ENCODE data around the gene IFT88. TPM values are rescaled to one million over a fixed set of nuclear protein-coding genes. Genes with fewer than 3 reads are reported as not detected.
A peak's percentile ranks its signal among the peaks of the same experiment; 100 is the strongest.

IFT88 gene
- total RNA-seq (12.6 TPM), polyA plus RNA-seq (18.2 TPM)
- long read RNA-seq, donor 1 = 0 reads
- long read RNA-seq, donor 2 = 0 reads
- long read RNA-seq, donor 3, partial matches to known transcripts = 0 of 1 reads
- long read RNA-seq, donor 3, other reads (novel, unspliced or antisense) = 0 of 1 reads
- long read RNA-seq, donor 4 = 0 reads
- long read RNA-seq, donor 5, partial matches to known transcripts = 0 of 1 reads
- long read RNA-seq, donor 5, other reads (novel, unspliced or antisense) = 0 of 1 reads
- long read RNA-seq, donor 6, partial matches to known transcripts = 0 of 15 reads
- long read RNA-seq, donor 6, other reads (novel, unspliced or antisense) = 11 of 15 reads
- long read RNA-seq, donor 7 = 0 reads
- long read RNA-seq, donor 8, partial matches to known transcripts = 0 of 1 reads
- long read RNA-seq, donor 8, other reads (novel, unspliced or antisense) = 0 of 1 reads
- long read RNA-seq, donor 9 = 0 reads
- long read RNA-seq, donor 10 = 0 reads

- WGBS = 1% methylated on average over 74 of the region's 74 CpGs
- no peaks in the 10 kb centered on the region for H3K36me3 ChIP-seq (ENCODE audit: control insufficient read depth in 2 of 2, insufficient read depth in 2 of 2, low read length in 1 of 2)
Observed at GRCh38 chr13:20566898-20567874, at the start of gene IFT88. Gene IFT88 (plus strand): TSS chr13:20567157. CDS start chr13:20574386, 7,229 bp downstream.

GRCh38 chr13:20518660-20519100 lies 48.3 kb upstream of the IFT88 start:
- H3K9me3 ChIP-seq (ENCODE audit: control insufficient read depth in 2 of 2, insufficient read depth in 1 of 2, low read length in 1 of 2) = no peaks in the 10 kb centered on the region
- H3K27me3 ChIP-seq (ENCODE audit: control insufficient read depth in 2 of 2, insufficient read depth in 1 of 2, low read length in 1 of 2) = no peaks in the 10 kb centered on the region
- no peak overlapping the region for H3K4me3 ChIP-seq (ENCODE audit: low read length in 2 of 2)
- WGBS = 91% methylated on average over 7 of the region's 7 CpGs
- no peaks in the 10 kb centered on the region for H3K36me3 ChIP-seq (ENCODE audit: control insufficient read depth in 2 of 2, insufficient read depth in 2 of 2, low read length in 1 of 2)
- DNase-seq (ENCODE audit: low read depth in 6 of 9, low spot score in 9 of 9) = no peak
- H3K4me1 ChIP-seq (ENCODE audit: control insufficient read depth in 2 of 2, insufficient read depth in 2 of 2, low read length in 2 of 2) = no peaks in the 10 kb centered on the region
- H3K27ac ChIP-seq (ENCODE audit: low read depth in 1 of 2, low read length in 1 of 2) = no peak overlapping the region

More at GRCh38 chr13:20566898-20567874, at the start of gene IFT88:
- Histone ChIP-seq H3K27ac (ENCODE audit: low read depth in 1 of 2, low read length in 1 of 2) (peak within 1 kb of the TSS; percentile 80 to 94), H3K4me1 (ENCODE audit: control insufficient read depth in 2 of 2, insufficient read depth in 2 of 2, low read length in 2 of 2) (peaks cover 3 to 5% of the 10 kb centered on the region in 2 donors), H3K4me3 (ENCODE audit: low read length in 2 of 2) (peak within 1 kb of the TSS; percentile 75 to 92), H3K9me3 (ENCODE audit: control insufficient read depth in 2 of 2, insufficient read depth in 1 of 2, low read length in 1 of 2) (peaks cover 0 to 15% of the 10 kb centered on the region in 2 donors), H3K27me3 (ENCODE audit: control insufficient read depth in 2 of 2, insufficient read depth in 1 of 2, low read length in 1 of 2) (no peaks in the 10 kb centered on the region)
- peak; percentile 37 to 92 (median 78) for DNase-seq (ENCODE audit: low read depth in 6 of 9, low spot score in 9 of 9)

- DNase-seq (ENCODE audit: low read depth in 6 of 9, low spot score in 9 of 9) = no peak
- no peak overlapping the region for H3K4me3 ChIP-seq (ENCODE audit: low read length in 2 of 2)
- 96% methylated on average over 1 of the region's 1 CpG for WGBS
- H3K36me3 ChIP-seq (ENCODE audit: control insufficient read depth in 2 of 2, insufficient read depth in 2 of 2, low read length in 1 of 2) = no peaks in the 10 kb centered on the region
- H3K4me1 ChIP-seq (ENCODE audit: control insufficient read depth in 2 of 2, insufficient read depth in 2 of 2, low read length in 2 of 2) = peaks cover 0 to under 1% of the 10 kb centered on the region in 2 donors
- no peak overlapping the region for H3K27ac ChIP-seq (ENCODE audit: low read depth in 1 of 2, low read length in 1 of 2)
- H3K27me3 ChIP-seq (ENCODE audit: control insufficient read depth in 2 of 2, insufficient read depth in 1 of 2, low read length in 1 of 2) = no peaks in the 10 kb centered on the region
- H3K9me3 ChIP-seq (ENCODE audit: control insufficient read depth in 2 of 2, insufficient read depth in 1 of 2, low read length in 1 of 2) = no peaks in the 10 kb centered on the region
Observed at GRCh38 chr13:20519875-20520274, 47.1 kb upstream of the IFT88 start.

- Histone ChIP-seq H3K36me3 (ENCODE audit: control insufficient read depth in 2 of 2, insufficient read depth in 2 of 2, low read length in 1 of 2) (no peaks in the 10 kb centered on the region), H3K27ac (ENCODE audit: low read depth in 1 of 2, low read length in 1 of 2) (no peak overlapping the region), H3K4me1 (ENCODE audit: control insufficient read depth in 2 of 2, insufficient read depth in 2 of 2, low read length in 2 of 2) (peaks cover 0 to 9% of the 10 kb centered on the region in 2 donors), H3K27me3 (ENCODE audit: control insufficient read depth in 2 of 2, insufficient read depth in 1 of 2, low read length in 1 of 2) (peaks cover 0 to 7% of the 10 kb centered on the region in 2 donors), H3K9me3 (ENCODE audit: control insufficient read depth in 2 of 2, insufficient read depth in 1 of 2, low read length in 1 of 2) (no peaks in the 10 kb centered on the region), H3K4me3 (ENCODE audit: low read length in 2 of 2) (no peak overlapping the region)
- WGBS = 93% methylated on average over 5 of the region's 5 CpGs
- no peak for DNase-seq (ENCODE audit: low read depth in 6 of 9, low spot score in 9 of 9)
Observed at GRCh38 chr13:20521364-20522115, 45.4 kb upstream of the IFT88 start.

GRCh38 chr13:20525144-20525600 lies 41.8 kb upstream of the IFT88 start:
- Histone ChIP-seq H3K4me3 (ENCODE audit: low read length in 2 of 2) (peak overlapping the region; percentile 65 to 75), H3K27me3 (ENCODE audit: control insufficient read depth in 2 of 2, insufficient read depth in 1 of 2, low read length in 1 of 2) (peaks cover 0 to 9% of the 10 kb centered on the region in 2 donors), H3K4me1 (ENCODE audit: control insufficient read depth in 2 of 2, insufficient read depth in 2 of 2, low read length in 2 of 2) (peaks cover 0 to 12% of the 10 kb centered on the region in 2 donors), H3K27ac (ENCODE audit: low read depth in 1 of 2, low read length in 1 of 2) (no peak overlapping the region), H3K36me3 (ENCODE audit: control insufficient read depth in 2 of 2, insufficient read depth in 2 of 2, low read length in 1 of 2) (no peaks in the 10 kb centered on the region), H3K9me3 (ENCODE audit: control insufficient read depth in 2 of 2, insufficient read depth in 1 of 2, low read length in 1 of 2) (no peaks in the 10 kb centered on the region)
- 6% methylated on average over 37 of the region's 37 CpGs for WGBS
- DNase-seq (ENCODE audit: low read depth in 6 of 9, low spot score in 9 of 9) = peak in 6 of 9 donors; percentile 7 to 45 (median 18)

- peak in 8 of 9 donors; percentile 23 to 80 (median 64) for DNase-seq (ENCODE audit: low read depth in 6 of 9, low spot score in 9 of 9)
- under 1% methylated on average over 89 of the region's 89 CpGs for WGBS
- peak within 1 kb of the TSS; percentile 65 to 75 for H3K4me3 ChIP-seq (ENCODE audit: low read length in 2 of 2)
- H3K9me3 ChIP-seq (ENCODE audit: control insufficient read depth in 2 of 2, insufficient read depth in 1 of 2, low read length in 1 of 2) = no peaks in the 10 kb centered on the region
- peaks cover 0 to 12% of the 10 kb centered on the region in 2 donors for H3K4me1 ChIP-seq (ENCODE audit: control insufficient read depth in 2 of 2, insufficient read depth in 2 of 2, low read length in 2 of 2)
- peaks cover 0 to 9% of the 10 kb centered on the region in 2 donors for H3K27me3 ChIP-seq (ENCODE audit: control insufficient read depth in 2 of 2, insufficient read depth in 1 of 2, low read length in 1 of 2)
- H3K27ac ChIP-seq (ENCODE audit: low read depth in 1 of 2, low read length in 1 of 2) = peak within 1 kb of the TSS; percentile 75 to 77
- H3K36me3 ChIP-seq (ENCODE audit: control insufficient read depth in 2 of 2, insufficient read depth in 2 of 2, low read length in 1 of 2) = no peaks in the 10 kb centered on the region
Observed at GRCh38 chr13:20525601-20526544, 41.1 kb upstream of the IFT88 start, which contains the start of gene CRYL1. Gene CRYL1 (minus strand): TSS chr13:20525857. CDS start chr13:20525794, 63 bp downstream.

GRCh38 chr13:20526664-20527063 lies 40.3 kb upstream of the IFT88 start:
- H3K27me3 ChIP-seq (ENCODE audit: control insufficient read depth in 2 of 2, insufficient read depth in 1 of 2, low read length in 1 of 2) = peaks cover 0 to 9% of the 10 kb centered on the region in 2 donors
- H3K9me3 ChIP-seq (ENCODE audit: control insufficient read depth in 2 of 2, insufficient read depth in 1 of 2, low read length in 1 of 2) = no peaks in the 10 kb centered on the region
- 90% methylated on average over 6 of the region's 6 CpGs for WGBS
- DNase-seq (ENCODE audit: low read depth in 6 of 9, low spot score in 9 of 9) = no peak
- H3K36me3 ChIP-seq (ENCODE audit: control insufficient read depth in 2 of 2, insufficient read depth in 2 of 2, low read length in 1 of 2) = no peaks in the 10 kb centered on the region
- H3K4me1 ChIP-seq (ENCODE audit: control insufficient read depth in 2 of 2, insufficient read depth in 2 of 2, low read length in 2 of 2) = peaks cover 0 to 12% of the 10 kb centered on the region in 2 donors
- H3K27ac ChIP-seq (ENCODE audit: low read depth in 1 of 2, low read length in 1 of 2) = no peak overlapping the region
- H3K4me3 ChIP-seq (ENCODE audit: low read length in 2 of 2) = no peak overlapping the region

All from thymus (tissue), 14 donors.